ENCODE results near the gene CCDC9B.

DNA sequence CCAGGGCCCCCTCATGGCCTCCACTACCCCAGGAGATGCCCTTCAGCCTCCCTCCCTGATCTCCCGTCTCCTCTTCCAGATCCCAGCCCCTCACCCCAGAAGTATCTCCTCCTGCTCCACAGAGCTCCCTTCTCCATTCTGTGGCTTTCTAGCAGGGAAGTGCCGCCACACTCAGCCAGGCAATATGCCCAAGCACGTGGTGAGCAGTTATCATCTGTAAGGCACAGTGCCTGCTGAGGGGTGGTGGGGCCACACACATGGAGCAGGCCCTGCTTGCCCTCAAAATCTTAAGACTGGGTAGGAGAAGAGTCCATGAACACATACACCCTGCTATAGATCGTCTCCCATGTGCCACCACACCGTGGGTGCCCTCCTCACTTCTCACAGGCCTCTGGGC is 7.7 kb upstream of the CCDC9B start:
- TF ChIP-seq POLR2AphosphoS5 (IDR thresholded peaks at IDR 0.05; ENCODE audit: borderline replicate concordance, low read depth, low read length) (no peak), EZH2 (IDR thresholded peaks at IDR 0.05) (no peak)
